Measurements from ENCODE around the gene FKTN. TPM values are rescaled to one million over a fixed set of nuclear protein-coding genes. Genes with fewer than 3 reads are reported as not detected.

Gene FKTN
- total RNA-seq, 3 donors from 2014 or later (not counting 1 experiment from before 2014, with no cell fraction given) = 13.0 to 16.1 (median 13.1) TPM

GRCh38 chr9:105658351-105658750 lies 100.4 kb downstream of the FKTN start:
- ATAC-seq = no peak
- no peak for DNase-seq
- Mint-ChIP-seq H3K27me3 (ENCODE audit: low read depth in 2 of 2) (peaks cover 37 to 50% of the 10 kb centered on the region in 2 donors), H3K27ac (no peak overlapping the region), H3K9me3 (no peaks in the 10 kb centered on the region), H3K36me3 (no peaks in the 10 kb centered on the region), H3K4me1 (peaks cover 9% of the 10 kb centered on the region in 2 donors), H3K4me3 (no peak overlapping the region)
- Histone ChIP-seq H3K36me3 (ENCODE audit: control insufficient read depth, insufficient read depth, low read length) (no peaks in the 10 kb centered on the region), H3K4me1 (ENCODE audit: control insufficient read depth, insufficient read depth, low read length) (peaks cover 20% of the 10 kb centered on the region), H3K9me3 (ENCODE audit: control insufficient read depth, insufficient read depth, low read length) (no peaks in the 10 kb centered on the region), H3K27me3 (ENCODE audit: control insufficient read depth, insufficient read depth, low read length) (peaks cover 13% of the 10 kb centered on the region), H3K4me3 (ENCODE audit: low read length) (no peak overlapping the region), H3K27ac (ENCODE audit: low read length) (no peak overlapping the region)
- 86% methylated on average over 1 of the region's 2 CpGs for WGBS (ENCODE audit: insufficient coverage)
- intact Hi-C loops (cut with micrococcal nuclease) = no loop called here
- TF ChIP-seq, protein P1, sequence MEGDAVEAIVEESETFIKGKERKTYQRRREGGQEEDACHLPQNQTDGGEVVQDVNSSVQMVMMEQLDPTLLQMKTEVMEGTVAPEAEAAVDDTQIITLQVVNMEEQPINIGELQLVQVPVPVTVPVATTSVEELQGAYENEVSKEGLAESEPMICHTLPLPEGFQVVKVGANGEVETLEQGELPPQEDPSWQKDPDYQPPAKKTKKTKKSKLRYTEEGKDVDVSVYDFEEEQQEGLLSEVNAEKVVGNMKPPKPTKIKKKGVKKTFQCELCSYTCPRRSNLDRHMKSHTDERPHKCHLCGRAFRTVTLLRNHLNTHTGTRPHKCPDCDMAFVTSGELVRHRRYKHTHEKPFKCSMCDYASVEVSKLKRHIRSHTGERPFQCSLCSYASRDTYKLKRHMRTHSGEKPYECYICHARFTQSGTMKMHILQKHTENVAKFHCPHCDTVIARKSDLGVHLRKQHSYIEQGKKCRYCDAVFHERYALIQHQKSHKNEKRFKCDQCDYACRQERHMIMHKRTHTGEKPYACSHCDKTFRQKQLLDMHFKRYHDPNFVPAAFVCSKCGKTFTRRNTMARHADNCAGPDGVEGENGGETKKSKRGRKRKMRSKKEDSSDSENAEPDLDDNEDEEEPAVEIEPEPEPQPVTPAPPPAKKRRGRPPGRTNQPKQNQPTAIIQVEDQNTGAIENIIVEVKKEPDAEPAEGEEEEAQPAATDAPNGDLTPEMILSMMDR (IDR thresholded peaks at IDR 0.05) = no peak

DNA sequence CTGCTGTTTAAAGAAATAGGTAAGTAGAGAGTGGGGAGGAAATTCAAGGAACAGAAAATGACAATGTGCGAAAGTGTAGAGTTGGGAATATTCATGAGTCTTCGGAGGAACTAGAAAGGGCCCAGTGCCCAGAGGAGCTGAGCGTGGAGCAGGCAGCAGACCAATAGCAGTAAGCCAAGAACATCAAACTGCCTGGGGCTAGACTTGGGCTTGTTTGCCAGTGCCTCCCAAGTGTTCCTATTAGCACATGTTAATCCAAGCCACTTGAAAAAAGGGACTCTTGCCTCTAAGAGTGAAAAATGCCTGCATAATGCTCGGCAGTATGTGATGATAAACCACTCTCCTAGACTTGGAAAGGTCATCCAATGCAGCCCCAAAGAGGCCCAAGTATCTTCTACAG lies 103.1 kb downstream of the FKTN start:
- Mint-ChIP-seq H3K27me3 (ENCODE audit: low read depth in 2 of 2) (peaks cover 27 to 34% of the 10 kb centered on the region in 2 donors), H3K9me3 (no peaks in the 10 kb centered on the region), H3K36me3 (no peaks in the 10 kb centered on the region), H3K4me3 (no peak overlapping the region), H3K27ac (no peak overlapping the region), H3K4me1 (peaks cover 9% of the 10 kb centered on the region in 2 donors)
- ATAC-seq (no peak), DNase-seq (no peak)
- Histone ChIP-seq H3K27me3 (ENCODE audit: control insufficient read depth, insufficient read depth, low read length) (peaks cover 13% of the 10 kb centered on the region), H3K4me3 (ENCODE audit: low read length) (no peak overlapping the region), H3K36me3 (ENCODE audit: control insufficient read depth, insufficient read depth, low read length) (no peaks in the 10 kb centered on the region), H3K4me1 (ENCODE audit: control insufficient read depth, insufficient read depth, low read length) (peaks cover 18% of the 10 kb centered on the region), H3K9me3 (ENCODE audit: control insufficient read depth, insufficient read depth, low read length) (no peaks in the 10 kb centered on the region), H3K27ac (ENCODE audit: low read length) (no peak overlapping the region)
- TF ChIP-seq, protein P1 (IDR thresholded peaks at IDR 0.05) = no peak
- intact Hi-C loops (cut with micrococcal nuclease) = no loop called here
- WGBS (ENCODE audit: insufficient coverage) = 91% methylated on average over 4 of the region's 4 CpGs

DNA sequence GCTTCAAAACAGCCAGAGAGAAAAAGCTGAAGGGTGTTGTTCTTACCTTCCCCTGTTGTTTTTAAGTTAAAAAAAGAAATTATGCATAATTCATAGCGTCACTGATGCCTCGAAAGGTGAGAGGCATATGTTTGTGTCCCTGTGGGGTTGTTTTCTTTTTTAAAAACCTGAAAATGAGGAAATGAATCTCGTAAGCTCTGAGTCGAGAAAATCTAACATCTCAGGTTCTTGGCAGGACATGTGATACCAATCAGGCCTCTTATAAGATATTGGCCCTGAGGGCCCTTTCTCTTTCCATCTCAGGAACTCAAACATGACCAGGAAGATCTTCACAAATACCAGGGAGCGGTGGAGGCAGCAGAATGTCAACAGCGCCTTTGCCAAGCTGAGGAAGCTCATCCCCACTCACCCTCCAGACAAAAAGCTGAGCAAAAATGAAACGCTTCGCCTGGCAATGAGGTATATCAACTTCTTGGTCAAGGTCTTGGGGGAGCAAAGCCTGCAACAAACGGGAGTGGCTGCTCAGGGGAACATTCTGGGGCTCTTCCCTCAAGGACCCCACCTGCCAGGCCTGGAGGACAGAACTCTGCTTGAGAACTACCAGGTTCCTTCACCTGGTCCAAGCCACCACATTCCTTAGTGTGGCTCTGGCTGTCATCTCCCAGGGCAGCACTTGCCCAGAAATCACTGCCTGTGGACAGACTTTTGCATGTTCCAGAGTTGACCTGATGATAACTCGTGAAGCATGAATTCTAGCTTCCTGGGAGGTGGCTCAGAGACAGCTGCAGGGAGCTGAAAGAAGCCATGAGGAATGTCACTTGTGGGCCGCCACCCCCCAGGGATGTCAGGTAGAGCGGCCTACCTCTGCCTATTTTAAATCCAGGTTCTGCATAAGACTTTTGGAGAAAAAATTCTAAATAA lies 104.5 kb downstream of the FKTN start, which contains the start of gene TAL2:
TSS of gene TAL2 (plus strand) at position 274 of the 921 bp plus-strand sequence. CDS start at position 314, 40 bp downstream.
- H3K9me3 Mint-ChIP-seq = no peaks in the 10 kb centered on the region
- H3K27me3 ChIP-seq (ENCODE audit: control insufficient read depth, insufficient read depth, low read length) = peaks cover 4% of the 10 kb centered on the region
- no peak within 1 kb of the TSS for H3K27ac Mint-ChIP-seq
- no peaks in the 10 kb centered on the region for H3K4me1 Mint-ChIP-seq
- H3K9me3 ChIP-seq (ENCODE audit: control insufficient read depth, insufficient read depth, low read length) = no peaks in the 10 kb centered on the region
- peak within 1 kb of the TSS; percentile 19 for H3K27ac ChIP-seq (ENCODE audit: low read length)
- no peaks in the 10 kb centered on the region for H3K36me3 Mint-ChIP-seq
- H3K4me3 Mint-ChIP-seq = no peak within 1 kb of the TSS
- ATAC-seq (no peak), DNase-seq (no peak)
- no peak within 1 kb of the TSS for H3K4me3 ChIP-seq (ENCODE audit: low read length)
- H3K4me1 ChIP-seq (ENCODE audit: control insufficient read depth, insufficient read depth, low read length) = peaks cover 7% of the 10 kb centered on the region
- no peaks in the 10 kb centered on the region for H3K36me3 ChIP-seq (ENCODE audit: control insufficient read depth, insufficient read depth, low read length)
- WGBS (ENCODE audit: insufficient coverage) = 78% methylated on average over 12 of the region's 12 CpGs
- H3K27me3 Mint-ChIP-seq (ENCODE audit: low read depth in 2 of 2) = peaks cover 22 to 24% of the 10 kb centered on the region in 2 donors
- TF ChIP-seq, protein P1 (IDR thresholded peaks at IDR 0.05) = no peak
- intact Hi-C loops (cut with micrococcal nuclease) = no loop called here
